ENCODE results near the gene ARMH4. TPM values are rescaled to one million over a fixed set of nuclear protein-coding genes. Genes with fewer than 3 reads are reported as not detected.

ARMH4 gene
- total and polyA plus RNA-seq, 10 of the 15 experiments (the other 5 are each of a cell fraction or from before 2014, with no cell fraction given) = 0.50 to 0.97 (median 0.60) TPM; not detected in 7

- DNase-seq (ENCODE audit: low read depth, low spot score) (no peak), ATAC-seq (0 out of 3 replicates have a peak, but pooled peaks have one; percentile 18), FAIRE-seq (no peak)
- Histone ChIP-seq H3K4me3 (no peak overlapping the region), H3K4me2 (ENCODE audit: control insufficient read depth, insufficient read depth) (no peak overlapping the region), H2AFZ (ENCODE audit: control insufficient read depth, low read depth, low read length) (no peak overlapping the region), H3K9me3 (replicated peaks; ENCODE audit: control insufficient read depth, insufficient read depth, low read length) (no peaks in the 10 kb centered on the region), H3K27ac (ENCODE audit: control insufficient read depth, insufficient read depth) (no peak overlapping the region), H3K27me3 (replicated peaks in 1 of 2; ENCODE audit: control insufficient read depth in 2 of 2, insufficient read depth in 2 of 2, low read length in 1 of 2) (no peaks in the 10 kb centered on the region; a peak in 1 of 4 replicates), H3K9ac (ENCODE audit: control insufficient read depth, insufficient read depth, low read length) (no peak overlapping the region), H4K20me1 (ENCODE audit: control insufficient read depth, insufficient read depth) (no peaks in the 10 kb centered on the region), H3K79me2 (ENCODE audit: control insufficient read depth, insufficient read depth, low read length) (no peaks in the 10 kb centered on the region), H3K36me3 (ENCODE audit: control insufficient read depth in 2 of 2, insufficient read depth in 2 of 2, low read length in 1 of 2) (no peaks in the 10 kb centered on the region), H3K4me1 (ENCODE audit: control insufficient read depth, insufficient read depth, low read length) (no peaks in the 10 kb centered on the region)
- intact Hi-C loops (cut with micrococcal nuclease; ENCODE audit: unreplicated experiment) = loop anchor here (1.0 to 5.0 kb wide), 3 partner anchors 58 to 289 kb away; partner anchors contain the start of gene TOMM20L
- ChIA-PET SMC1A (ENCODE audit: uncharacterized antibody, unreplicated experiment) (interaction anchor here (0.7 to 2.1 kb wide), 6 partner anchors 20 to 286 kb away, joined by 3 to 9 read pairs (median 3); no protein-coding TSS in a partner anchor), POLR2A (no interaction called here), CTCF (interaction anchor here (0.6 to 5.4 kb wide), 10 partner anchors 9 to 286 kb away, joined by 3 to 19 read pairs (median 4); partner anchors contain the start of gene TOMM20L), RAD21 (ENCODE audit: unreplicated experiment) (interaction anchor here (1.8 kb wide), 1 partner anchor 287 kb away, joined by 5 read pairs; the partner anchor contains the start of gene TOMM20L)
- WGBS (ENCODE audit: insufficient coverage, insufficient replicate concordance, low lambda C conversion rate, missing lambda C conversion rate) = 50% methylated on average over 1 of the region's 1 CpG
- no TSS peak for BruUV-seq (replicated peaks)
- TF ChIP-seq NR2C1 (IDR thresholded peaks at IDR 0.05) (no peak), PKNOX1 (IDR thresholded peaks at IDR 0.05) (0 out of 2 replicates have a peak, but pooled peaks have one; percentile 17), POLR2A (IDR thresholded peaks at IDR 0.05; ENCODE audit: low read depth, low read length) (no peak), CUX1 (IDR thresholded peaks at IDR 0.05; ENCODE audit: insufficient replicate concordance, low read depth, low read length) (no peak), NR2C2 (IDR thresholded peaks at IDR 0.05; ENCODE audit: borderline replicate concordance, control insufficient read depth, insufficient read length, low read depth) (no peak)
- in situ Hi-C loops (cut with MboI) = no loop called here
Measured at GRCh38 chr14:58108717-58109116, 43.3 kb downstream of the ARMH4 start.
